ENCODE measurements around the gene EVX1.

DNA sequence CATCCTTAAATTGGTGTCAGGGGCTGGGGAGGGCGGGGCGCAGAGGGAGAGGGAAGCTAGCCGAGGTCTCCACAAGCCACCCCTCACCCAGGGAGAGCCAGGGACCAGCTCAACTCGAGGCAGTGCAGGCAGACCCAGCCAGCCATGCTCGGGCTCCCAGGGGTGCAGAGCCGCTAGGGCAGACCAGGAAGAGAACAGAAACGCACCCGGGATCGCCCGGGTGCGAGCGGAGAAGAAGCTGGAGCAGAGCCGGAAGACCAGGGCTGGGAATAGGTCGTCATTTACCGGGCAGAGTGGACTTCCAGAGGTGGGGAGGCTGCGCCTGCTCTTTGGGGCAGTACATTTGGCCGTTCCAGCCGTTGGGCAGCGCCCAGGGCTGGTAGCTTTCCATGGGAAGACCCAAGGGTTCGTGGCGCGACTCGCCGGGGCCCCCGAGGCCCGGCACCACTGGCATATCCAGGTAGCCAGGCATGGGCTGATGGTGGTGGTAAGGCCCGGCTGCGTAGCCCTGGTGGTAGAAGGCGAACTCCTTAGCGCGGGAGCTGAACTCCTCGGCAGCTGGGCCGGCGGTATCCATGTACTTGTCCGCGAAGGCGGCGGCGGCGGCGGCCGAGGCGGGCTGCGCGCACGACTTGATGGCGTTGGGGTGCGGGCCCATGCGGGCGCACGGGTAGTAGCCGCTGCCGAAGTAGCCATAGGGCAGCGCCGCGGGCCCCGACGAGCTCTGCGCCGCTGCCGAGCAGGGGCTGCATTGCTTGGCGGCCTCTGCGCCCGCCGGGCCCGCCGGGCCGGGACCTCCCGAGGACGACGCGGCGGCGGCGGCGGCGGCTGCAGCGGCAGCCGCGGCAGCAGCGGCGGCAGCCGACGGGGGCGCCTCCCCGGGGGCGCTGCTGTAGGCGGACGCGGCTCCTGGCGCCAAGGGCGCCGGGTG, 43.5 kb upstream of the EVX1 start:
- TF ChIP-seq POLR2A (IDR thresholded peaks at IDR 0.05) (no peak), POLR2AphosphoS5 (IDR thresholded peaks at IDR 0.05) (no peak), EP300 (IDR thresholded peaks at IDR 0.05; ENCODE audit: low read depth) (no peak)
- TF ChIP-seq, protein P1, sequence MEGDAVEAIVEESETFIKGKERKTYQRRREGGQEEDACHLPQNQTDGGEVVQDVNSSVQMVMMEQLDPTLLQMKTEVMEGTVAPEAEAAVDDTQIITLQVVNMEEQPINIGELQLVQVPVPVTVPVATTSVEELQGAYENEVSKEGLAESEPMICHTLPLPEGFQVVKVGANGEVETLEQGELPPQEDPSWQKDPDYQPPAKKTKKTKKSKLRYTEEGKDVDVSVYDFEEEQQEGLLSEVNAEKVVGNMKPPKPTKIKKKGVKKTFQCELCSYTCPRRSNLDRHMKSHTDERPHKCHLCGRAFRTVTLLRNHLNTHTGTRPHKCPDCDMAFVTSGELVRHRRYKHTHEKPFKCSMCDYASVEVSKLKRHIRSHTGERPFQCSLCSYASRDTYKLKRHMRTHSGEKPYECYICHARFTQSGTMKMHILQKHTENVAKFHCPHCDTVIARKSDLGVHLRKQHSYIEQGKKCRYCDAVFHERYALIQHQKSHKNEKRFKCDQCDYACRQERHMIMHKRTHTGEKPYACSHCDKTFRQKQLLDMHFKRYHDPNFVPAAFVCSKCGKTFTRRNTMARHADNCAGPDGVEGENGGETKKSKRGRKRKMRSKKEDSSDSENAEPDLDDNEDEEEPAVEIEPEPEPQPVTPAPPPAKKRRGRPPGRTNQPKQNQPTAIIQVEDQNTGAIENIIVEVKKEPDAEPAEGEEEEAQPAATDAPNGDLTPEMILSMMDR (IDR thresholded peaks at IDR 0.05), result no peak

Data from transverse colon (tissue), 4 donors.